WTC11 (cell line): ENCODE data around the gene PTP4A1. TPM values are rescaled to one million over a fixed set of nuclear protein-coding genes. Genes with fewer than 3 reads are reported as not detected.

Experiments
- ATAC-seq: fragments of 200-7000 bp; cut with Tn5 transposase; 2 replicates; pipeline ENCODE4 v1.10.0; 2021; ENCODE audit warnings: mild to moderate bottlenecking, moderate library complexity
- CTCF ChIA-PET: fragments of 300-600 bp; sonication (Branson Sonifier 250); formaldehyde crosslinking; loops from one replicate; lab custom pipeline; 2021; ENCODE audit warnings: antibody characterized with exemption; lab: Charles Lee
- POLR2A ChIA-PET: fragments of 350-600 bp; sonication (Branson Sonifier 250); formaldehyde crosslinking; loops from one replicate; lab custom pipeline; 2021; ENCODE audit warnings: antibody characterized with exemption; lab: Charles Lee
- DNase-seq: peaks from one replicate; pipeline ENCODE4 v3.0.0; 2021; ENCODE audit warnings: low spot score
- H3K27ac Mint-ChIP-seq: 2 replicates; pipeline ENCODE4 v1.8.0; 2021; ENCODE audit warnings: mixed read lengths
- H3K27me3 Mint-ChIP-seq: 2 replicates; pipeline ENCODE4 v1.8.0; 2021; ENCODE audit warnings: low read depth, mild to moderate bottlenecking, moderate library complexity, mixed read lengths
- H3K36me3 Mint-ChIP-seq: 2 replicates; pipeline ENCODE4 v1.8.0; 2021; ENCODE audit warnings: mixed read lengths
- H3K4me1 Mint-ChIP-seq: 2 replicates; pipeline ENCODE4 v1.8.0; 2022; ENCODE audit warnings: mixed read lengths
- H3K4me3 Mint-ChIP-seq: 2 replicates; pipeline ENCODE4 v1.8.0; 2021; ENCODE audit warnings: mild to moderate bottlenecking, moderate library complexity, mixed read lengths
- H3K9me3 Mint-ChIP-seq: 2 replicates; pipeline ENCODE4 v1.8.0; 2021; ENCODE audit warnings: mixed read lengths
- AR ChIP-seq: fragments of 250-450 bp; sonication (Bioruptor Pico); IDR thresholded peaks from 2 replicates; pipeline ENCODE4 v1.9.0; 2021; ENCODE audit warnings: mild to moderate bottlenecking
- CBFB ChIP-seq: sonication (generic); formaldehyde crosslinking; IDR thresholded peaks from 2 replicates; pipeline ENCODE4 v1.8.1; 2022; ENCODE audit warnings: mild to moderate bottlenecking, low read depth, missing genetic modification reagents
- ELF4 ChIP-seq: sonication (generic); formaldehyde crosslinking; IDR thresholded peaks from 2 replicates; pipeline ENCODE4 v1.8.1; 2022; ENCODE audit warnings: low read depth, mild to moderate bottlenecking, moderate library complexity, missing genetic modification reagents
- EMX1 ChIP-seq: fragments of 250-450 bp; sonication (Bioruptor Pico); IDR thresholded peaks from 2 replicates; pipeline ENCODE4 v1.8.0; 2021; ENCODE audit warnings: mild to moderate bottlenecking
- ERG ChIP-seq: fragments of 250-450 bp; sonication (Bioruptor Pico); IDR thresholded peaks from 2 replicates; pipeline ENCODE4 v1.8.0; 2021; ENCODE audit warnings: mild to moderate bottlenecking
- ESRRA ChIP-seq: sonication (generic); formaldehyde crosslinking; IDR thresholded peaks from 2 replicates; pipeline ENCODE4 v1.8.1; 2022; ENCODE audit warnings: mild to moderate bottlenecking, missing genetic modification reagents, borderline replicate concordance
- FOXK1 ChIP-seq: sonication (generic); formaldehyde crosslinking; IDR thresholded peaks from 2 replicates; pipeline ENCODE4 v1.8.0; 2022; ENCODE audit warnings: mild to moderate bottlenecking, moderate library complexity, missing genetic modification reagents
- GABPB1 ChIP-seq: sonication (generic); formaldehyde crosslinking; IDR thresholded peaks from 2 replicates; pipeline ENCODE4 v1.8.1; 2023; ENCODE audit warnings: mild to moderate bottlenecking, missing genetic modification reagents
- GRHL2 ChIP-seq: fragments of 250-450 bp; sonication (Bioruptor Pico); IDR thresholded peaks from 2 replicates; pipeline ENCODE4 v1.8.0; 2022; ENCODE audit warnings: mild to moderate bottlenecking, moderate library complexity; ENCODE audit not compliant: insufficient replicate concordance, severe bottlenecking
- GTF2I ChIP-seq: fragments of 250-450 bp; sonication (Bioruptor Pico); conservative IDR thresholded peaks from 2 replicates; pipeline ENCODE4 v1.4.0; 2021; ENCODE audit warnings: mild to moderate bottlenecking
- HMGA2 ChIP-seq: fragments of 250-450 bp; sonication (Bioruptor Pico); IDR thresholded peaks from 2 replicates; pipeline ENCODE4 v1.4.0; 2021; ENCODE audit warnings: mild to moderate bottlenecking, moderate library complexity
- JAZF1 ChIP-seq: fragments of 250-450 bp; sonication (Bioruptor Pico); IDR thresholded peaks from 2 replicates; pipeline ENCODE4 v1.9.0; 2021; ENCODE audit warnings: moderate library complexity, mild to moderate bottlenecking, inconsistent platforms
- OVOL2 ChIP-seq: fragments of 250-450 bp; sonication (Bioruptor Pico); IDR thresholded peaks from 2 replicates; pipeline ENCODE4 v1.9.0; 2021; ENCODE audit warnings: mild to moderate bottlenecking, borderline replicate concordance
- SMAD4 ChIP-seq: sonication (generic); formaldehyde crosslinking; IDR thresholded peaks from 2 replicates; pipeline ENCODE4 v1.8.0; 2022; ENCODE audit warnings: mild to moderate bottlenecking, missing genetic modification reagents
- TCF7 ChIP-seq: sonication (generic); formaldehyde crosslinking; IDR thresholded peaks from 2 replicates; pipeline ENCODE4 v1.8.0; 2022; ENCODE audit warnings: mild to moderate bottlenecking, low read depth, missing genetic modification reagents, moderate library complexity
- TEAD4 ChIP-seq: sonication (generic); formaldehyde crosslinking; IDR thresholded peaks from 2 replicates; pipeline ENCODE4 v1.8.0; 2022; ENCODE audit warnings: mild to moderate bottlenecking, missing genetic modification reagents
- ZNF121 ChIP-seq: sonication (generic); formaldehyde crosslinking; IDR thresholded peaks from 2 replicates; pipeline ENCODE4 v1.8.0; 2023; ENCODE audit warnings: missing genetic modification reagents
- ZNF219 ChIP-seq: sonication (generic); formaldehyde crosslinking; IDR thresholded peaks from 2 replicates; pipeline ENCODE4 v1.8.0; 2023; ENCODE audit warnings: missing genetic modification reagents, mild to moderate bottlenecking, borderline replicate concordance
- ZNF232 ChIP-seq: sonication (generic); formaldehyde crosslinking; IDR thresholded peaks from 2 replicates; pipeline ENCODE4 v1.8.0; 2022; ENCODE audit warnings: mild to moderate bottlenecking, missing genetic modification reagents
- total RNA-seq: library from RNA; stranded (reverse); gene quantifications from 3 replicates; pipeline ENCODE4 v1.2.3, GENCODE V29; 2021
- TF ChIP-seq, protein P1 (sequence below): sonication (generic); formaldehyde crosslinking; IDR thresholded peaks from 2 replicates; pipeline ENCODE4 v1.8.1; 2022; ENCODE audit warnings: low read depth, missing genetic modification reagents, borderline replicate concordance
- TF ChIP-seq, protein P2 (sequence below): sonication (generic); formaldehyde crosslinking; IDR thresholded peaks from 2 replicates; pipeline ENCODE4 v1.8.1; 2023; ENCODE audit warnings: mild to moderate bottlenecking, missing genetic modification reagents

The PTP4A1 gene
- total RNA-seq, 1 experiment from 2014 or later = 56.9 TPM

DNA sequence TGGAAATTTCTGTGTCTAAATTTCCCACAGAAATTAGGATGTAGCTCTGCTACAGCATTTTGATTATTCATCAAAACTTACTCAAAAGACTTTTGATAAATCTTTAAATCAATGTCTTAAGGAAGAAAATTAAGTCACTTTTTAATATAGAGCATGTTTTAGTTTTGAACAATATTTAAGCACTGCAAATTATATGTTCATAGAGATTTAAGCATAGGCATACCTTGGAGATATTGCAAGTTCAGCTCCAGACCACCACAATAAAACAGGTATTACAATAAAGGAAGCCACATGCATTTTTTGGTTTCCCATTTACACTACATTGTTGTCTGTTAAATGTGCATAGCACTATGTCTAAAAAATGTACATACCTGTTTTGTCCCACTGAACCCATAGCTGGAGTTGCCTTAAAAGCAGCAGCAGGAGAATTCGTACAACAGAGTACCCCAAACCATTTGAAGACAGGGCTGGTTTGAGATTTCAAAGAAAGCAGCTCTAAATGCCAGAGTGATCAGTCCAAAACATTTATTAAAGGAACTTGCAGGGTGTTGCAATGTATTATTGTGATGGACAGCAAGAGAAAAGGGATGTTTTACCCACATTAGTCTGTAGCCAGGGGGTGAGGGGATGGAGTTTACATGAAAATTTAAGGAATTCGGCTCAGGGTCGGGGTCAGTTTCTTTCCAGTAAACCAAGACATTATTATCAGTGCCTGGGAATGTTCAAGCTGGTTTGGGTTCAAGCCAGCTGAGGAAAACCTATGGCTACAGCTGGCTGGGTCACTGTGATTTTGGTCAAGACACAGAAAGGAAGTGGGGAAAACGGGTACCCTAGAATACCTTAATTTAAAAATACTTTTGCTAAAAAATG, 6.3 kb upstream of the PTP4A1 start:
- no peak; the same call in 1 of the 2 replicates for ATAC-seq
- H3K36me3 Mint-ChIP-seq = peaks cover 11% of the 10 kb centered on the region
- H3K4me3 Mint-ChIP-seq = no peak overlapping the region
- CTCF ChIA-PET = interaction anchor here (0.6 to 2.6 kb wide), 2 partner anchors 9 to 32 kb away, joined by 3 to 7 read pairs; no protein-coding TSS in a partner anchor
- peaks cover 10% of the 10 kb centered on the region for H3K4me1 Mint-ChIP-seq
- peaks cover 23% of the 10 kb centered on the region for H3K27me3 Mint-ChIP-seq
- no peak for DNase-seq
- TF ChIP-seq GTF2I = no peak
- TF ChIP-seq AR (CRISPR knock-in tag) = no peak
- TF ChIP-seq ELF4 (CRISPR knock-in tag) = no peak
- TF ChIP-seq OVOL2 = no peak
- TF ChIP-seq, protein P1, sequence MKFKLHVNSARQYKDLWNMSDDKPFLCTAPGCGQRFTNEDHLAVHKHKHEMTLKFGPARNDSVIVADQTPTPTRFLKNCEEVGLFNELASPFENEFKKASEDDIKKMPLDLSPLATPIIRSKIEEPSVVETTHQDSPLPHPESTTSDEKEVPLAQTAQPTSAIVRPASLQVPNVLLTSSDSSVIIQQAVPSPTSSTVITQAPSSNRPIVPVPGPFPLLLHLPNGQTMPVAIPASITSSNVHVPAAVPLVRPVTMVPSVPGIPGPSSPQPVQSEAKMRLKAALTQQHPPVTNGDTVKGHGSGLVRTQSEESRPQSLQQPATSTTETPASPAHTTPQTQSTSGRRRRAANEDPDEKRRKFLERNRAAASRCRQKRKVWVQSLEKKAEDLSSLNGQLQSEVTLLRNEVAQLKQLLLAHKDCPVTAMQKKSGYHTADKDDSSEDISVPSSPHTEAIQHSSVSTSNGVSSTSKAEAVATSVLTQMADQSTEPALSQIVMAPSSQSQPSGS (CRISPR knock-in tag) = no peak
- TF ChIP-seq SMAD4 (CRISPR knock-in tag) = no peak
- no peak for TF ChIP-seq EMX1 (CRISPR knock-in tag)
- TF ChIP-seq CBFB (CRISPR knock-in tag) = no peak
- no peak for TF ChIP-seq ERG
- TF ChIP-seq ZNF232 (CRISPR knock-in tag) = no peak
- TF ChIP-seq ZNF219 (CRISPR knock-in tag) = no peak
- no peak for TF ChIP-seq GABPB1 (CRISPR knock-in tag)
- no peak for TF ChIP-seq ESRRA (CRISPR knock-in tag)
- TF ChIP-seq ZNF121 (CRISPR knock-in tag) = no peak
- no peak for TF ChIP-seq TEAD4 (CRISPR knock-in tag)
- no peak for TF ChIP-seq HMGA2 (CRISPR knock-in tag)
- TF ChIP-seq JAZF1 (CRISPR knock-in tag) = no peak
- TF ChIP-seq, all 79 proteins: peak for 0
- POLR2A ChIA-PET = no interaction called here
- Mint-ChIP-seq H3K9me3 (peaks cover 20% of the 10 kb centered on the region), H3K27ac (no peak overlapping the region; the same call in 1 of the 2 replicates)

- Mint-ChIP-seq H3K36me3 (peaks cover 11% of the 10 kb centered on the region), H3K4me3 (no peak overlapping the region), H3K27me3 (peaks cover 31% of the 10 kb centered on the region), H3K27ac (no peak overlapping the region), H3K9me3 (peaks cover 20% of the 10 kb centered on the region), H3K4me1 (peaks cover 17% of the 10 kb centered on the region)
- POLR2A ChIA-PET = no interaction called here
- DNase-seq = no peak
- no peak for ATAC-seq
- CTCF ChIA-PET = interaction anchor here (1.1 kb wide), 1 partner anchor 197 kb away, joined by 3 read pairs; no protein-coding TSS in a partner anchor
- no peak for TF ChIP-seq GRHL2 (CRISPR knock-in tag)
- no peak for TF ChIP-seq TCF7 (CRISPR knock-in tag)
- TF ChIP-seq, protein P2, sequence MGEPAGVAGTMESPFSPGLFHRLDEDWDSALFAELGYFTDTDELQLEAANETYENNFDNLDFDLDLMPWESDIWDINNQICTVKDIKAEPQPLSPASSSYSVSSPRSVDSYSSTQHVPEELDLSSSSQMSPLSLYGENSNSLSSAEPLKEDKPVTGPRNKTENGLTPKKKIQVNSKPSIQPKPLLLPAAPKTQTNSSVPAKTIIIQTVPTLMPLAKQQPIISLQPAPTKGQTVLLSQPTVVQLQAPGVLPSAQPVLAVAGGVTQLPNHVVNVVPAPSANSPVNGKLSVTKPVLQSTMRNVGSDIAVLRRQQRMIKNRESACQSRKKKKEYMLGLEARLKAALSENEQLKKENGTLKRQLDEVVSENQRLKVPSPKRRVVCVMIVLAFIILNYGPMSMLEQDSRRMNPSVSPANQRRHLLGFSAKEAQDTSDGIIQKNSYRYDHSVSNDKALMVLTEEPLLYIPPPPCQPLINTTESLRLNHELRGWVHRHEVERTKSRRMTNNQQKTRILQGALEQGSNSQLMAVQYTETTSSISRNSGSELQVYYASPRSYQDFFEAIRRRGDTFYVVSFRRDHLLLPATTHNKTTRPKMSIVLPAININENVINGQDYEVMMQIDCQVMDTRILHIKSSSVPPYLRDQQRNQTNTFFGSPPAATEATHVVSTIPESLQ (CRISPR knock-in tag) = no peak
- no peak for TF ChIP-seq FOXK1 (CRISPR knock-in tag)
- TF ChIP-seq AR (CRISPR knock-in tag) = no peak
These were observed 4.3 kb upstream of the PTP4A1 start for GRCh38 chr6:63567966-63568365.
